ENCODE data around the gene TRAPPC5.

Gene TRAPPC5

DNA sequence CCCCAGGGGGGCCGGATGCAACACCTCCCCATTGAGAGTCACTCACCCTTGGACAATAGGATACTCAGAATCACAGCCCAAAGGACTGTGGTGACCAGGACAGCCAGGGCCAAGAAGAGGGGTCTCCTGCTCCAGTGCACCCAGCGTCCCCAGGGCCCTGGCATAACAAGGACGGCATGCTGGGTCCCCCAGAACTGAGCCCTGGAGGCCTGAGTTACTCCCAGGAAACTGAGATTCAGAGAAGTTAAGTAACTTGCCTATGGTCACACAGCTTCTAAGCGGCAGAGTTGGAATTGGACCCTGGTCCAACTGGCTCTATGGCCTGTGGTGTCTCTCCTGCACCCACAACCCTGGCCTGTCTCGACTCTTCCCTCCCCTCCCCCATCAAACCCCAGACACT is 51.0 kb downstream of the TRAPPC5 start:
- no peak for DNase-seq (ENCODE audit: low read depth, low spot score)

DNA sequence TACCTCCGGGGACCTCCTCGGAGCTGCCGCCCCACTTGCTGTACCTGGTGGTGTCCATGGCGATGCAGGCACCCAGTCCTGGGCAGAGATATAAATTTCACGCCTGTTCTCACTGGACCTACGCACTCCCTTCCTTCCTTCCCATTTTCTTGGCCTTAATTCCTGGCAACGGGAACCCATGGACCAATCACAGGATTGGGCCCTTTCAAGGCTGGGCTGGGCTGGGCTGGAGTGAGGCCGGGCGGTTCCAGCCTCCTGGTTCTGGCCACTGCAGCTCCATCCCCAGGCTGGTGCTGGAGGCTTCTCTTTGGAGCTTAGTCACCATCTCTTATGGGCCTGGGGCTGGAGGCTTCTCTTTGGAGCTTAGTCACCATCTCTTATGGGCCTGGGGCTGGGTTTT is 51.4 kb downstream of the TRAPPC5 start, which contains the start of gene CLEC4G:
CLEC4G (minus strand) TSS at position 66 of the 400 bp plus-strand sequence; CDS start at position 58, 8 bp downstream.
- no peak for DNase-seq (ENCODE audit: low read depth, low spot score)

DNA sequence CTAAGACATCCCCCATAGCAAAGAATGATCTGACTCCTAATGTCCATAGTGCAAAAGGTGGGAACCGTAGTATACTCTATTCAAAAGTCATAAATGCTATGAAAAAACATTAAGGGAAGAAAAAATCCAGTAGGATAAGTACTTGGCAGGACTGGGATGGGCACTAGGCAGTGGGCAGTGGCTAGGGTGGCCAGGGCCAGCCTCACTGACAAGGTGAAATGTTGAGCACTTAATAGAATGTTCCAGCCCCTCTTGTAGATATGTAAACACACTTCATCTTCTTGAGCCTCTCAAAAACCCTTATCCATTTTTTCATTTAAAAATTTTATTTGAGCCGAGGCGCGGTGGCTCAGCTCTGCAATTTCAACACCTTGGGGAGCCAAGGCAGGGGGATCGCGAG is 52.7 kb downstream of the TRAPPC5 start:
- DNase-seq (ENCODE audit: low read depth, low spot score), result no peak

DNA sequence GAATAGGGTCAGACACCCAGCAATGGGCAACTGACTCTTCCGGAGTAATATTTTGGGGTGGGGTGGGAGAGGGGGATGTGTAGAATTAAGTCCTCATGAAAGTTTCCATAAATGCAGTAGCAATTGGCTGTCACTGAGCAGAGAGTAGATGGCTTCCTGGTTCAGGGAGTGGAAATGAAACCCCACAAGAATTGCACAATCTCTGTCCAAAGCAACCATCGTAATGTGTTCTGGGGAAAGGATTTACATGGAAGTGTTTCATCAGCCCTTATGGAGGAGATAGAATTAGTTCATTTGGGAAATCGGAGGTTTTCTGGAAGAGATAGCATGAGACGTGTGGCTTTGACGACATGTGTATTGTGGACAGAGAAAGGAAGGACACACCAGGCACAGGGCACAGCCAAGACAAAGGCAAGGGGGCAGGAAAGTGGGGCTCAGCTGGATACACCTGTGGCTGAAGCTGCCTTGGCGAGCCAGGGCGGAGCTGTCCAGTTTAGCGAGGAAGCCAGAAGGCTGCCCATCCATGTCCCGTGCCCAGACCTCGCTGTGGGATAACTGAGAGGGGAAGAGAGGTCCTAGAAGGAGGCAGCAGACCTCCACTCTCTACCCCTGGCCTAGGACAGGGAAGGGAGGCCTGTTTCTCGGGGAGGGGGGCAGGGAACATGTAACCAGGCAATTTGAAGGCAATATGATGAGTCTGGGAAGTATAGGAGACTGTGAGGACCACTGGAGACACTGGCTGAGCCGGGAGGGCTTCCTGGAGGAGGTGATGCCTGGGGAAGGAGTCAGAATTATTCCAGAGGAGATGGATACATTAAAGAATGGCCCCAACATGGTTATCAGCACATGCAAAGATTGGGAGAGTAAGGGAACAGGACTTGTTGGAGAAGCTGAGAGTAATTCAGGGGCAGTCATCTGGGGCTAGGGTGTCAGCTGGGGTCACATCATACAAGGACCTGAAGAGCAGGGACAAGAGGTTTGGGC is 53.9 kb downstream of the TRAPPC5 start:
- DNase-seq (ENCODE audit: low read depth, low spot score), result no peak

DNA sequence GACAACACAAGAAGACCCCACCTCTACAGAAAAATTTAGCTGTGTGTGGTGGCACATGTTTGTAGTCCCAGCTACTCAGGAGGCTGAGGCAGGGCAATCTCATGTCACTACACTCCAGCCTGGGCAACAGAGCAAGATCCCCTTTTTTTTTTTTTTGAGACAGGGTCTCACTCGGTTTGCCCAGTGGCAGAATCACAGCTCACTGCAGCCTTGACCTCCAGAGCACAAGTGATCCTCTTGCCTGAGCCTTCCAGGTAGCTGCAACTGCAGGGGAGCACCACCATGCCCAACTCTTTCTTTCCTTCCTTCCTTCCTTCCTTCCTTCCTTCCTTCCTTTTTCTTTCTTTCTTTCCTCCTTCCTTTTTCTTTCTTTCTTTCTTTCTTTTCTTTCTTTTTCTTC is 55.5 kb downstream of the TRAPPC5 start:
- DNase-seq (ENCODE audit: low read depth, low spot score), result no peak

DNA sequence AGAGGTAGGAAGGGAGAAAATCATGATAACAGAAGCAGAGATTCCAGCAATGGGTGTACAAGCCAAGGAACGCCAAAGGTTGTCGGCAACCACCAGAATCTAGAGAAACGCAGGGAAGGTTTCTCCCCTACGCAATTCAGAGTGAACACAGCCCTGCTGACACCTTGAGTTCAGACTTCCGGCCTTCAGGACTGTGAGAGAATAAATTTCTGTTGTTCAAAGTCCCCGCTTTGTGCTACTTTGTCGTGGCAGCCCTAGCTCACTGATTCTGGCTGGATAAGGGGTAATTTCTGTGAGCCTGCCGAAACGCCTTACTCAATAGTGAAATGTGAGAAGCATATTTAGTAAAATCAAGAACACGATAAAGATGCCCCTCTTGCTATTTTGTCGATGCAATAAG is 56.6 kb downstream of the TRAPPC5 start:
- DNase-seq (ENCODE audit: low read depth, low spot score), result no peak
